Measurements from ENCODE around the gene TBC1D8. TPM values are rescaled to one million over a fixed set of nuclear protein-coding genes. Genes with fewer than 3 reads are reported as not detected.

The TBC1D8 gene
- total RNA-seq, 2 donors from 2014 or later, result 86.1 to 149 TPM

DNA sequence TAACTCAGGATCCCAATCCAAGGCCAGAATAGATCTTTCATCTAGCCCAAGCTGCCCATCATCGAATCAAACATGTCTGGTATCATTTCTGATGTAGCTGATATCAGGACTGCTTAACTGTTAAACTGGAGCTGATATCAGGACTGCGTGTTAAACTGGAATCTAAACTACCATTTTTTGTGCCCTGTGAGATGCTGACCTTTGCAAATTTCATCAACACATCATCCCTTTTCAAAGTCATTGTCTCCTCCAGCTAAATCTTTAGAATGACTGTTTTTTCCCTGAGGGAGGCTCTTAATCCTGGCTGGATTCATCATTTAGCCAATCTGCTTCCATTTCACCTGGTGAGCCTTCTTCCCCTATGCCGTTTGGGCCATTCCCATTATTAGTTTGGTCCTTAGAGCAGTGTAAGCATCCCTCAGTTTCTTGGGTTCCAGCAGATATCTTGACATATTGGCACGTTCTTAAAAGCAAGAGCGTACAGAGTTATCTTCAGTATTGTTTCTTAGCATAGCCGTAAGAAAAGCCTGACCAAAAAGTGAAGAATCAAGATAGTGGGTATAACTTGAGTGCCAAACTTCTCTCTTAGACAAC is 136.8 kb downstream of the TBC1D8 start:
- DNase-seq (ENCODE audit: low spot score), result no peak
- intact Hi-C loops (cut with DNase I), result no loop called here
- Histone ChIP-seq H3K36me3 (no peaks in the 10 kb centered on the region), H3K27ac (no peak overlapping the region), H3K4me1 (replicated peaks) (no peaks in the 10 kb centered on the region), H3K4me3 (no peak overlapping the region), H3K9me3 (no peaks in the 10 kb centered on the region), H3K27me3 (replicated peaks; ENCODE audit: insufficient read depth) (no peaks in the 10 kb centered on the region)
- TF ChIP-seq POLR2AphosphoS5 (IDR thresholded peaks at IDR 0.05), result no peak
- 93% methylated on average over 6 of the region's 6 CpGs for whole genome bisulfite sequencing

DNA sequence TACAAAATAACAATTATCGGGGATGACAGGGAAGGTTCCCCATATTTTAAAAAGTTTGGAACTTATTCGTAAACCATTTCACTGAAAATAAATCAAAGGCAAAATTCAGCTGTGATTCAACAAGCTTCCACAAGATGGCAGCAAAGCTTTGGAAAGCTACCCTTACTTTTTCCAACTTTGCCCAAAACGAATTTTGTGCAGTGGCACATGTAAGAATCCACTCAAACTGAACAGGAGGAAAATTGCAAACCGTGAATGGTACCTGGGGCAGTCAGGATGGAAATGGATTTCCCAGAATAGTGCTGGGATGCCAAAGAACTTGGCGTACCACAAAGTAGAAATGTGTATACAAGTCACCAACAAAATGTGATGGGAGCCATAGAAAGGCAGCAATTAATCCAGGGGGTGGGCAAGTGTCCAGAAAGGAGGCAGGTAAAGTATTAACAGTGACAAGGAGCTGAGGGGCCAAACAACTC is 138.4 kb downstream of the TBC1D8 start:
- DNase-seq (ENCODE audit: low spot score), result peak; percentile 33
- no peaks in the 10 kb centered on the region for H3K9me3 ChIP-seq
- H3K27me3 ChIP-seq (replicated peaks; ENCODE audit: insufficient read depth), result no peaks in the 10 kb centered on the region
- no peak overlapping the region for H3K4me3 ChIP-seq
- WGBS, result 31% methylated on average over 5 of the region's 5 CpGs
- no peak overlapping the region for H3K27ac ChIP-seq
- intact Hi-C loops (cut with DNase I), result loop anchor here (1.0 kb wide), 1 partner anchor 142 kb away; no protein-coding TSS in a partner anchor
- peaks cover 1% of the 10 kb centered on the region for H3K4me1 ChIP-seq (replicated peaks)
- no peaks in the 10 kb centered on the region for H3K36me3 ChIP-seq
- TF ChIP-seq POLR2A (IDR thresholded peaks at IDR 0.05) (no peak), POLR2AphosphoS5 (IDR thresholded peaks at IDR 0.05) (peak; percentile 45)
- TF ChIP-seq, protein P1, sequence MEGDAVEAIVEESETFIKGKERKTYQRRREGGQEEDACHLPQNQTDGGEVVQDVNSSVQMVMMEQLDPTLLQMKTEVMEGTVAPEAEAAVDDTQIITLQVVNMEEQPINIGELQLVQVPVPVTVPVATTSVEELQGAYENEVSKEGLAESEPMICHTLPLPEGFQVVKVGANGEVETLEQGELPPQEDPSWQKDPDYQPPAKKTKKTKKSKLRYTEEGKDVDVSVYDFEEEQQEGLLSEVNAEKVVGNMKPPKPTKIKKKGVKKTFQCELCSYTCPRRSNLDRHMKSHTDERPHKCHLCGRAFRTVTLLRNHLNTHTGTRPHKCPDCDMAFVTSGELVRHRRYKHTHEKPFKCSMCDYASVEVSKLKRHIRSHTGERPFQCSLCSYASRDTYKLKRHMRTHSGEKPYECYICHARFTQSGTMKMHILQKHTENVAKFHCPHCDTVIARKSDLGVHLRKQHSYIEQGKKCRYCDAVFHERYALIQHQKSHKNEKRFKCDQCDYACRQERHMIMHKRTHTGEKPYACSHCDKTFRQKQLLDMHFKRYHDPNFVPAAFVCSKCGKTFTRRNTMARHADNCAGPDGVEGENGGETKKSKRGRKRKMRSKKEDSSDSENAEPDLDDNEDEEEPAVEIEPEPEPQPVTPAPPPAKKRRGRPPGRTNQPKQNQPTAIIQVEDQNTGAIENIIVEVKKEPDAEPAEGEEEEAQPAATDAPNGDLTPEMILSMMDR (IDR thresholded peaks at IDR 0.05), result peak; percentile 68 to 89 (median 82)

DNA sequence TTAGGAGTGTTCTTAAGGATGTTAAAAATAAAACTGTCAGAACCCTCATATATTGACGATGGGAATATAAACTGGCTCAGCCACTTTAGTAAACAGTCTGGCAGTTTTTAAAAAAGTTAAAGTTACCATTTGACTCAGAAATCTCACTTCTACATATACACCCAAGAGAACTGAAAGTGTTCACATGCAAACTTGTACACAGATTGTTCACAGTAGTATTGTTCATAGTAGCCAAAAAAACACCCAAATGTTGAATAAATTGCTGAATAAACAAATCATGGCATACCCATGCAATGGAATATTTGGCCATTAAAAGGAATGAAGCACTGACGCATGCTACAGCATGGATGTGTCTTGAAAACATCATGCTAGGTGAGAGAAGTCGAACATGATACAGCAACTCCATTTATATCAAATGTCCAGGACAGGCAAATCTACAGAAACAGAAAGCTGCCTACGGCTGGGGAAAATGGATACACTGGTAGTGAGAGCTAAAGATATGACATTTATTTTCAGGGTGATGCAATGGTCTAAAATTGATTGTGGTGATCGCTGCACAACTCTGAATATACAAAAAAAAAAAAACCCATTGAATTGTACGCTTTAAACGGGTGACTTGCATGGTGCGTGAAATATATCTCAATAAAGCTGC is 139.0 kb downstream of the TBC1D8 start:
- no peaks in the 10 kb centered on the region for H3K27me3 ChIP-seq (replicated peaks; ENCODE audit: insufficient read depth)
- WGBS, result 55% methylated on average over 8 of the region's 8 CpGs
- no peak overlapping the region for H3K4me3 ChIP-seq
- H3K9me3 ChIP-seq, result no peaks in the 10 kb centered on the region
- H3K4me1 ChIP-seq (replicated peaks), result peaks cover 2% of the 10 kb centered on the region
- intact Hi-C loops (cut with DNase I), result loop anchor here (1.0 kb wide), 1 partner anchor 142 kb away; no protein-coding TSS in a partner anchor
- no peak overlapping the region for H3K27ac ChIP-seq
- TF ChIP-seq, protein P1 (IDR thresholded peaks at IDR 0.05), result no peak
- no peak for TF ChIP-seq POLR2A (IDR thresholded peaks at IDR 0.05)
- TF ChIP-seq POLR2AphosphoS5 (IDR thresholded peaks at IDR 0.05), result no peak
- no peaks in the 10 kb centered on the region for H3K36me3 ChIP-seq
- DNase-seq (ENCODE audit: low spot score), result no peak

DNA sequence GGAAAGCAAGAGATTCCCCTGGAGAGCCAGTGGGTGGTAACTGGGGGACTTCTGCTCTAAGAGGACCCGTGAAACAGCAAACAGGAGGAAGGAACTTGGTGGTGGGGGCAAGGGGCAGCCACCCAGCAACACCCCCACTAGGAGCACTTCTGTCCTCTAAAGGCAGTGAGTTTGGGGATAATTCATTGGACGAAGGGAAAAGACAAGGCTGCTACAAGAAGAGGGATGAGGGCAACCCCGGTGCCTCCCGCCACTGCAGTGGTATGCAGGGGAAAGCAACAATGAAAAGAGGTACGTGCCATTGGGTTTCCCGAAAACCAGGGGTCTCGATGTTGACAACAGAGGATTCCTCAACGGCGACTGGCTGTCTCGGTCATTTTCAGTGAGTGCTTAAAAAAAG is 140.0 kb downstream of the TBC1D8 start:
- H3K27ac ChIP-seq, result no peak overlapping the region
- no peaks in the 10 kb centered on the region for H3K27me3 ChIP-seq (replicated peaks; ENCODE audit: insufficient read depth)
- H3K4me3 ChIP-seq, result no peak overlapping the region
- no peaks in the 10 kb centered on the region for H3K36me3 ChIP-seq
- H3K4me1 ChIP-seq (replicated peaks), result peaks cover 2% of the 10 kb centered on the region
- DNase-seq (ENCODE audit: low spot score), result no peak
- no peaks in the 10 kb centered on the region for H3K9me3 ChIP-seq
- TF ChIP-seq POLR2A (IDR thresholded peaks at IDR 0.05), result no peak
- no peak for TF ChIP-seq POLR2AphosphoS5 (IDR thresholded peaks at IDR 0.05)
- TF ChIP-seq, protein P1 (IDR thresholded peaks at IDR 0.05), result no peak
- intact Hi-C loops (cut with DNase I), result no loop called here
- WGBS, result 88% methylated on average over 10 of the region's 10 CpGs

DNA sequence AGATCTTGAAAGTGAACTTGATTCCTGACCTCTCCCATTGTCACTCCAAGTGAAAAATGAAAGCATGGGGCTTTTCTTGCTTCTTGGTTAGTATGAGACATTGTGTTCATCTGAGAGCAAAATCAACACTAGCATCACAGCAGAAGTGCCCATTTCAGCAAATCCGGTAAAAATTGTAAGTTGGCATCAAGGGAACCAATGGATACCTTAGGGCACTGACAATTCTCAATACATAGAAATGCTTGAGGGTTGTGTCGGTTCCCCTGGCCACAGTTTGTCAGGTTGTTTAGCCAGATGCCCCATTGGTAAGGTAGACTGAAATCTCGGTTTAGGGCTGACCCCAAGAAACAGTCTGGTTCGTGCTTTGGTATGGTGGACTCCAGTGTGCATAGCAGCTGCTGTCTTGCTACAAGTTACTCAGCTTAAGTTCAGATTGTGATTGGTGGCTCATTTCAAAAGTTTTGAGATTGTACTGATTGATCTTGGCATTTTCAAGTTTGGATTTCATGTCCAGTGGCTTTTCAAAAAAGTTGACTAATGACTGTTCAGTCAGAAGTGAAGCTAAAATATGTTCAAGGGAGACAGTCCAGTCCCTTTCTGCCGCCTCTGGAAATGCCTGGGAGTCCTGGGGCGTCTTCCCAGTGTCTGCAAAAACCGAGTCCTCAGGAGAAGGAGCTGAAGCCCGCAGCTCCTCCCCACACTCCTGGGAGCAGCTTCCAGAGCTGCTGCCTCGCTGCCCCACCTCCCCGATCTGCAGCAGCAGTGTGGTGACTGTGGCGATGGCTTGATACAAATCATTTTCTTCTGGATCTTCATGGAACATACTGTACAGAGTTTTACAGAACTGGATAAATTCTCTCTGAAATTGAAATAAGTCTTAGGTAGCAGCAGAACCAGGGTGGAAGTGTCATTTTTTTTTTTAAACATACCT is 143.5 kb downstream of the TBC1D8 start:
- H3K27me3 ChIP-seq (replicated peaks; ENCODE audit: insufficient read depth), result no peaks in the 10 kb centered on the region
- intact Hi-C loops (cut with DNase I), result no loop called here
- no peaks in the 10 kb centered on the region for H3K9me3 ChIP-seq
- H3K36me3 ChIP-seq, result peaks cover 5 to 16% of the 10 kb centered on the region in 2 donors
- no peak overlapping the region for H3K27ac ChIP-seq
- no peak for DNase-seq (ENCODE audit: low spot score)
- WGBS, result 68% methylated on average over 11 of the region's 11 CpGs
- H3K4me3 ChIP-seq, result no peak overlapping the region
- TF ChIP-seq, protein P1 (IDR thresholded peaks at IDR 0.05), result no peak
- no peak for TF ChIP-seq POLR2AphosphoS5 (IDR thresholded peaks at IDR 0.05)
- no peak for TF ChIP-seq POLR2A (IDR thresholded peaks at IDR 0.05)
- H3K4me1 ChIP-seq (replicated peaks), result peaks cover 5% of the 10 kb centered on the region

Measured in prostate gland (tissue), 2 donors.